ENCODE results near the gene TIPARP.

The TIPARP gene

DNA sequence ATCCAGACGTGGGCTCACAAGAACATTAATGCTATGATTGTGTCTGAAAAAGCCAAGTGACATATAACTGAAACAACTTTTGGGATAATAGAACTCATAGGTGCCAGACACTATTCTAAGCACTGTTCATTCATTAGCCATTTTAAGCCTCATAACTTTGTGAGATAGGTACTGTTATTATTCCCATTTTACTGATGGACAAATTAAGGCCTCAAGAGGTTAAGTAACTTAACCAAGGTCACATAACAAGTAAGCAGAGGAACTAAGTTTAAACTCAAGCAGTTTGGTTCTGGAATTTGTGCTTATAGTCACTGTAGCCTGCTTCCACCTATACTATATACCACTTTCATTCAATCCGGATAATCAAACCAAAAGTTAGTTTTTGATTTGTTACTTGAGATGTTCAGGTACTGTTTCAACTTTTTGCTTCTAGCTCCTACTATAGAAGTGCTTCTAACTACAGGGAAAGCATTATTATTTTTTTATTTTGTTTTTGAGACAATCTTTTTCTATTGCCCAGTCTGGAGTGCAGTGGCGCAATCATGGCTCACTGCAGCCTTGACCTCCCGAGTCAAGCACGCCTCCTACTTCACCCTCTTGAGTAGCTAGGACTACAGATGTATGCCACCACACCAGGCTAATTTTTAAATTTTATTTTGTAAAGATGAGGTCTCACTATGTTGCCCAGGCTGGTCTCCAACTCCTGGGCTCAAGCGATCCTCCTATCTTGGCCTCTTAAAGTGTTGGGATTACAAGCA lies 41.9 kb downstream of the TIPARP start:
- FAIRE-seq (no peak), DNase-seq (ENCODE audit: insufficient read length, low spot score) (no peak)
- TF ChIP-seq, protein P1, sequence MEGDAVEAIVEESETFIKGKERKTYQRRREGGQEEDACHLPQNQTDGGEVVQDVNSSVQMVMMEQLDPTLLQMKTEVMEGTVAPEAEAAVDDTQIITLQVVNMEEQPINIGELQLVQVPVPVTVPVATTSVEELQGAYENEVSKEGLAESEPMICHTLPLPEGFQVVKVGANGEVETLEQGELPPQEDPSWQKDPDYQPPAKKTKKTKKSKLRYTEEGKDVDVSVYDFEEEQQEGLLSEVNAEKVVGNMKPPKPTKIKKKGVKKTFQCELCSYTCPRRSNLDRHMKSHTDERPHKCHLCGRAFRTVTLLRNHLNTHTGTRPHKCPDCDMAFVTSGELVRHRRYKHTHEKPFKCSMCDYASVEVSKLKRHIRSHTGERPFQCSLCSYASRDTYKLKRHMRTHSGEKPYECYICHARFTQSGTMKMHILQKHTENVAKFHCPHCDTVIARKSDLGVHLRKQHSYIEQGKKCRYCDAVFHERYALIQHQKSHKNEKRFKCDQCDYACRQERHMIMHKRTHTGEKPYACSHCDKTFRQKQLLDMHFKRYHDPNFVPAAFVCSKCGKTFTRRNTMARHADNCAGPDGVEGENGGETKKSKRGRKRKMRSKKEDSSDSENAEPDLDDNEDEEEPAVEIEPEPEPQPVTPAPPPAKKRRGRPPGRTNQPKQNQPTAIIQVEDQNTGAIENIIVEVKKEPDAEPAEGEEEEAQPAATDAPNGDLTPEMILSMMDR (IDR thresholded peaks at IDR 0.05; ENCODE audit: insufficient read depth, missing control alignments) = no peak

DNA sequence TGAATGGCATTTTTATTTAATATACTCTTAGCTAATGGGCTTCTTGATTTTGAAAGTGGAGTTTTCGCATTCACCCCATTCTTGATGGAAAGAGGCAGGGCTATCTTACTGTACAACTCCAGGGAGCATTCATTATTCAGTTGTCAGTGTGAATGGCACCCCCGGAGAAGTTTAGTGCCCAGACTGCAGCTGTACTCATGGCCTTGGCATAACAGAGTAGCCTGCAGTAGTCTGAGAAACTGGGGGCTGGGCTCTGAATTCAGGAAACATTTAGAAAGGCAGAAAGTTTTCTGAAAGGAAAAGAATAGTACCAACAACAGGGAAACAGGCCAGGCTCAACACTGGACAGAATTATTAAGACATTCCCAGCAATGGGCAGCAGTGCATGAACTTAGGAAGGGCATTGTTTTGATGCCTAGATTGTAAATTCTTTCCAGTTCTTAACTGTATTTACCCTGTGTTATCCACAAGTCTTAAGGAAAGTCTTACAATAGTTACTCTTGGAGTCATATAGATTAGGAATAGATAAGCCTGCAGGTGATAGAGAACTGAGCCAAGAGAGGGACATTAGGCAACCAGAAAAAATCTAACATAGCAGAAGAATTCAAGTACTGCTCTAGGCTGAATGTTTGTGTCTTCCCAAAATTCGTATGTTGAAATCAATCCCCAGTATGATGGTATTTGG lies 44.4 kb downstream of the TIPARP start:
- no peak for DNase-seq (ENCODE audit: insufficient read length, low spot score)
- TF ChIP-seq, protein P1 (IDR thresholded peaks at IDR 0.05; ENCODE audit: insufficient read depth, missing control alignments) = no peak
- FAIRE-seq = no peak

DNA sequence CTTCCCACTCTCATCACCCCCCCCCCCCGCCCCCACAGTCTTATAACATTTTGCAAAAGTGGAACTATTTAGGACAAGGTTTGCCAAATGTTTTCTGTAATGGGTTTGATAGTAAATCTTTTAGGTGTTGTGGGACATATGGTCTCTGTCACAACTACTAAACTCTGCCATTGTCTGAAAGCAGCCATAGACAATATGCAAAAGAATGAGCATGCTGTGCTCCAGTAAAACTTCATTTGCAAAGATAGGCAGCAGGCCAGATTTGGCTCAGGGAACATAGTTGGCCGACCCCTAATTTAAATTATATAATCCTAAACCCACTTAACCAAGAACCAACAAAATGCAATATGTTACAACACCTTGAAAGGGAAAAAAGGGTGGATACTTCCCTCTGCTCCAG lies 46.4 kb downstream of the TIPARP start:
- TF ChIP-seq, protein P1 (IDR thresholded peaks at IDR 0.05; ENCODE audit: insufficient read depth, missing control alignments) = no peak
- FAIRE-seq = no peak
- DNase-seq (ENCODE audit: insufficient read length, low spot score) = no peak

DNA sequence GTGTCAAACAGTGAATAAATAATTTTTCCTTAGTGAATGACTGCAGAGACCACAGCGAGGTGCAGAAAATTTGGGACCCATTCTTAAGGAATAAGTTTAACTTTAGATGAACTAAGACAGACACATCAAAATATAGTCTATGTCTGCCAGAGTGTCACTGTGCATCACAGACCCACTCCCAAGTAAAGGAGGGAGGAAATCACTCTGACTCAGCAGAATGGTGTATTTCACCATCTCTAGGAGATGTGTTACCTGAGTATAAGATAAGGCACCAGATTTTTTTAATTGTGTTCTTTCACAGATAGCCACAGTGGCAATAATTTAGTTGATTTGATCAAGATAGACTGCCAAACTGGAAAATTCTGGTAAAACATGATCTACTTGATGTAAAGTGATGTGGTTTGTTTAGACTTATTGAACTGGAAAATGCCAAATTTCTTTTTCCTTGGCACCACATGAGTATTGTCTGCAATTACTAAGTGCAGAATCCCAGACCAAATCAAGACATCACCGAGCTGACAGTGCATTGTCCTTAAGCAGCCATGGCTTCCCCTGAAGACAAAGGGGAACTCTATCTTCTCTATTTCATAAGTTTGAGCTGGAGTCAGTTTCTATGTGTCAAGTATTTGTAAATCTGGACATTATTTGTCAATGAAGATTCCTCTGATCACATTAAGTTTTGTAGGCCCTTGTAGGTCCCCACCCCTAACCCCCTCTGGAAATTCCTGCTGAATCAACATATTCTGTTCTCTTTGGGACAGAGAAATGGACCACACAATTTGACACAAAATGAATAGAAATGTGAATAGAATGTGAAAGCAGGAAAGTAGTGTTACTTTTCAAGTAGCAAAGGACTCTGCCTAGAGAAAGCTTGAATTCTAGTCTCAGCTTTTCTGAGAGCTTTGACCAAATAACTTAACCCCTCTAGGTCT lies 47.6 kb downstream of the TIPARP start:
- TF ChIP-seq, protein P1 (IDR thresholded peaks at IDR 0.05; ENCODE audit: insufficient read depth, missing control alignments) = no peak
- no peak for DNase-seq (ENCODE audit: insufficient read length, low spot score)
- no peak for FAIRE-seq

DNA sequence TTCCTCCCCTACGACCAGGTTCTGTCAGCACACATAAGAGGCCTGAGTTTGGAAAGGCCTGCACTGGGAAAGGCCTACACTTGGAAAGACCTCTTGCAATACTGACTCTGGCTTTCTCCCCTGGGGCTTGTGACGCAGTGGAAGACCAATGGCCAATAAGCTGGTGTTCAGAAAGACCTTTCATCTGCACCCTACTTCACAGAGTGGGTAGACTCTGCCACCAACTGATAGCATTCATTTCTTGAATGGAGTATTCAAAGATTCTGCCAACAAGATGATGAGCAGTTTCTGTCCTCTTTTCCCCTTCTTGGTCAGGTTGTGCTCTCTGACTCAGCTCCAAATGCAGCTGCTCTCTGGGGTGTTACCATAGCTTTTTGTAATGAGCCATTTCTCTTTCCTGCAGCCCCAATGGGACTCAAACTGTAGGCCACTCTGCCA lies 48.8 kb downstream of the TIPARP start:
- no peak for FAIRE-seq
- TF ChIP-seq, protein P1 (IDR thresholded peaks at IDR 0.05; ENCODE audit: insufficient read depth, missing control alignments) = no peak
- DNase-seq (ENCODE audit: insufficient read length, low spot score) = no peak

DNA sequence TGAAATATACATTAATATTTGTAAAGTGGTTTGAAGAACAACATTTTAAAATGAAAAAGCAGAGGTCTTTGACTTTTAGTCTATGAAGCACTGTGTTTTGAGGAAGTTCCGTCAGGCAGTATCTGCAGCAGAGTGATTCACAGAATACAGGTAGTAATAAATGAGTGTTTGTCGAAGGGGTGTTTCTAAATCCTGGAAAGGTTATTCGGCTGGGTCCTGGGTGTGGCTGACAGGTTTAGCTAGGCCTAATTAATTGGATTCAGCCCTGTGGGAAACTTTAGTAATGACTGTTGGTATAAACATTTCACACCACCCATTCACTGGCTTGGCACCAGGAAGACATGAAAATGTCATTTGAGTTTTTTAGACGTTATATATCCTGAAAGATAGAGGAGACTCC lies 51.3 kb downstream of the TIPARP start:
- TF ChIP-seq, protein P1 (IDR thresholded peaks at IDR 0.05; ENCODE audit: insufficient read depth, missing control alignments) = no peak
- FAIRE-seq = no peak
- DNase-seq (ENCODE audit: insufficient read length, low spot score) = no peak

Data from D721Med (cell line).